Hematopoietic multipotent progenitor cell treated with erythropoietin and hydrocortisone succinate and interleukin-3 and kit ligand, for 6 days (in vitro differentiated cells): ENCODE measurements around the gene GPATCH1.
"Not testable (repeated sequence)": the region's sequence is repeated elsewhere in the genome, so short reads cannot be mapped to it uniquely, and the experiment has no call there.

Source experiments
- DNase-seq: peaks from one replicate; pipeline ENCODE4 v3.0.0-alpha.2; 2015

Gene GPATCH1

GRCh38 chr19:33163481-33163880 lies 82.5 kb downstream of the GPATCH1 start:
- no peak for DNase-seq

DNA sequence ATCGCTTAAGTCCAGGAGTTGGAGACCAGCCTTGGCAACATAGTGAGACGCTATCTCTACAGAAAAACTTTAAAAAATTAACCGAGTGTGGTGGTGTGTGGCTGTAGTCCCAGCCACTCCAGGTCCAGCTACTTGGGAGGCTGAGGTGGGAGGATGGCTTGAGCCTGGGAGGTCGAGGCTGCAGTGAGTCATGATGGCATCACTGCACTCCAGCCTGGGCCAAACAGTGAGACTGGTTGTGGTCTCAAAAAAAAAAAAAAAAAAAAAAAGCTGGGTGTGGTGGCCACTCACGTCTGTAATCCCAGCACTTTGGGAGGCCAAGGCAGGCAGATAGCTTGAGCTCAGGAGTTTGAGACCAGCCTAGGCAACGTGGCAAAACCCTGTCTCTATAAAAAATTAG lies 85.1 kb downstream of the GPATCH1 start:
- not testable (repeated sequence) for DNase-seq

- DNase-seq = no peak
These were observed 86.5 kb downstream of the GPATCH1 start for GRCh38 chr19:33167438-33167837.

DNA sequence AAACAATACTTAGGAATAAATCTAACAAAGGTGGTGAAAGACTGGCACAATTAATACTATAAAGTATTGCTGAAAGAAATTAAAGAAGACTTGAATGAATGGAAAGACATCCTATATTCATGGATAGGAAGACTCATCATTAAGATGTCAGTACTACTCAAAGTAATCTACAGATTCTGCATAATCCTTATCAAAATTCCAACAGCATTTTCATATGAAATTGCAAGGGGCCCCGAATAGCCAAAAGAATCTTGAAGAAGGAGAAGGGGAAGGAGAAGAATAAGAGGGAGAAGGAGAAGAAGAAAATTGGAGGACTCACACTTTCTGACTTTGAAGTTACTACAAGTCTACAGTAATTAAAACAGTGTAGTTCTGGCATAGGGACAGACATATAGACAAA lies 87.5 kb downstream of the GPATCH1 start:
- DNase-seq = no peak

GRCh38 chr19:33171222-33171795 lies 90.3 kb downstream of the GPATCH1 start:
- DNase-seq = no peak

DNA sequence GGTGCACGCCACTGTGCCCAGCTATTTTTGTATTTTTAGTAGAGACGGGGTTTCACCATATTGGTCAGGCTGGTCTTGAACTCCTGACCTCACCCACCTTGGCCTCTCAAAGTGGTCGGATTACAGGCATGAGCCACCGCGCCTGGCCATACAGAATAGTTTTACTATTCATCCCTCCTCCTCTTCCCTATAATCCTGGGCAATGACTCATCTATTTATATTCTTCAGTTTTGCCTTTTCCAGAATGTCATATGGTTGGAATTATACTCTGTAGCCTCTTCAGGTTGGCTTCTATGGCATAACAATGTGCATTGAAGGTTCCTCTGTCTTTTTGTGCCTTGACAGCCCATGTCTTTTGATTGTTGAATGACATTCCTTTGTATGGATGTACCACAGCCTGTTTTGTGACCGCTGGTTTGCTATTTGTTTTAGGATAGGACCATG lies 91.0 kb downstream of the GPATCH1 start:
- no peak for DNase-seq

- DNase-seq = no peak
These were observed 93.2 kb downstream of the GPATCH1 start for GRCh38 chr19:33174186-33174585.

DNA sequence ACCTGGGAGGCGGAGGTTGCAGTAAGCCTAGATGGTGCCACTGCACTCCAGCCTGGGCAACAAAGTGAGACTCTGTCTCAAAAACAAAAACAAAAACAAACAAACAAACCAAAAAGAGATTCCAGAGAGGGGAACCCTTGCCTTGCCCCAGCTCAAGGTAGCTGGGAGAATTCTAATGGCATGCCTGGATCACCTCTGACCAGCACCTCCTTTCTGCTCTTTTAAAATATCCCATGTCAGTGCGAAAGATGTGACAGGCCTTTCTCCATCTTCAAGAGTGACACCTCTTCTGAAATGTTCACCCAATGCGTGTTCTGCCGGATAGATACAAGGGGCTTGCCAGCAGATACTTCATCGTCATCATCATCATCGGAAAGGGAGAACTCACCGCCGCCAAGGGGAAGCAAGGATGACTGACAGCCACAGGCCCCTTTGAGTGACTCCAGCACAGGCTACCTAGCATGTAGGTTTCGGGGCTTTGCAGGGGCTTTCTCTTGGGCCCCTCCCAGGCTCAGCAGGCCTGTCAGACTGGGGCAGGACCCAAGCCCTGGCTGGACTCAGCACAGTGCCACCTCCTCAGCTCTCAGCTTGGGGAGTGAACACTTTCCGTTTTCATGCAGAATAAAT lies 94.3 kb downstream of the GPATCH1 start:
- DNase-seq = no peak

DNA sequence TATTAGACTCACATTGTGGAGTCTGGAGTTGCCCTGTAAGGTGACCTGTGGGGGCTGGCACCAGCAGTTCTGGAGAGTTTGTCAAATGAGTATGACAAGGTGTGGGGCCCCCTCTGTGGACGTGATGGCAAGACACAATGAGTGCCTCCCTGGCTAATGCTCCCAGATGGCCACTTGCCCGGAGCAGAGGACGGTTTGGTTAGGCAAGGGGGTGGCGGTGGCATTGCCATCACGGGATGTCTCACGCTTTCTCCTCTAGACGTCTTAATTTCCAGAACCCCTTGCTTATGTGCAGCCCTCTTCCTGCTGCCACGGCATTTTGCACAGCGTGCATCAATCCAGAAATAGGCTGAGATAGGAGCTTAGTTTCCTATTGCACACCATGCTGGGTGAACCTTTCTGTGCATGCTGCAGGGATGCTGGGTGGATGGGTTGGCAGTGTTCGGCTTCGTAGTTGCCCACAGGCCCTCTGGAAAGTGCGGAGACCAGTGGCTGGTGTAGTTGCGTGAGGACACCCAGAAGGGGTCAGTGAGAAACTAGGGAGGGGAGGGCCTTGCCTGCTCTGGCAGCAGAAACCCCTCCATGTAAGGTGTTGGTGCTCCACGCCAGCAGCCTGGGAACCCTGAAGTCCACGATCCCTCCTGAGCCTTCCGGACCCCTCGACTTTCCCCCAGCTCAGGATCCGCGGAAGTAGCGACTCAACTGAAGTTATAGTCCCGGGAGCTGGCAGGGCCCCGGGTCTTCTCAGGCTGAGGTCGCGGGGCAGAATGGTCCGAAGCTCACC lies 95.1 kb downstream of the GPATCH1 start:
- peak; percentile 42 for DNase-seq

DNA sequence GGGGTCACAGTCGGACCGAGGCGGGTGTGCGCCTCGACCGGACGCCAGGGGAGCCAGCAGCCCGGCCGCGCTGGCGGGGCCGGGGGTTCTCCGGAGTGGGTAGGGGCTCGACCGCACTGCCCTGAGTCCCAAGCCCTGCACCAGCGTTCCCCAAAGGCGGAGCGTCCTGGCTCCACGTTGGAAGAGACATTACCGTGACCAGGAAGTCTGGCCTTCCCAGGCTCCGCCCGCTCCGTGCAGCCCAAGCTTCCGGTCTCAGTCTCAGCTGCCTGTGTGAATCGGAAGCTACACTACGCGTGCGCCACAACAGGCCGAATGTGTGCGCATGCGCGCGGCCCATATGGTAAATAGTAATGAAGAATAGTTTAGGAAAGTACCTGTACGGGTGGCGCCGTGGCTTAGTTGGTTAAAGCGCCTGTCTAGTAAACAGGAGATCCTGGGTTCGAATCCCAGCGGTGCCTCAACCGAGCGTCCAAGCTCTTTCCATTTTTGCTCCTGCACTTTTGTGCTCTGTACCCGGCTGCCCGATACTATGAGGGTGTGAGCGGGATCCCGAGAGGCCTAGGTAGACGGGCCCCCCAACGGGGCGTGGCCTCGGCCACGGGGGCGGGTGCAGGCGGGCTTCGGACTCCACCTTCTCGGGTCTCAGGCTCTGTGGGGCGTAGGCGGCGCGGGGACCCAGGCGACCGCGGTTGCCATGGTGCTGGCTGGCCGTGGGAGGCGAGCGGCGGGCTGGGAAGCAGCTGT lies 95.9 kb downstream of the GPATCH1 start:
- DNase-seq = peak; percentile 97

- DNase-seq = peak; percentile 70
These were observed 96.5 kb downstream of the GPATCH1 start for GRCh38 chr19:33177417-33177979.
